ENCODE data around the gene RNF220. TPM values are rescaled to one million over a fixed set of nuclear protein-coding genes. Genes with fewer than 3 reads are reported as not detected.

The RNF220 gene
- total and polyA plus RNA-seq, 2 of the 4 experiments (the other 2 are of a cell fraction): 71.8 to 77.1 TPM

DNA sequence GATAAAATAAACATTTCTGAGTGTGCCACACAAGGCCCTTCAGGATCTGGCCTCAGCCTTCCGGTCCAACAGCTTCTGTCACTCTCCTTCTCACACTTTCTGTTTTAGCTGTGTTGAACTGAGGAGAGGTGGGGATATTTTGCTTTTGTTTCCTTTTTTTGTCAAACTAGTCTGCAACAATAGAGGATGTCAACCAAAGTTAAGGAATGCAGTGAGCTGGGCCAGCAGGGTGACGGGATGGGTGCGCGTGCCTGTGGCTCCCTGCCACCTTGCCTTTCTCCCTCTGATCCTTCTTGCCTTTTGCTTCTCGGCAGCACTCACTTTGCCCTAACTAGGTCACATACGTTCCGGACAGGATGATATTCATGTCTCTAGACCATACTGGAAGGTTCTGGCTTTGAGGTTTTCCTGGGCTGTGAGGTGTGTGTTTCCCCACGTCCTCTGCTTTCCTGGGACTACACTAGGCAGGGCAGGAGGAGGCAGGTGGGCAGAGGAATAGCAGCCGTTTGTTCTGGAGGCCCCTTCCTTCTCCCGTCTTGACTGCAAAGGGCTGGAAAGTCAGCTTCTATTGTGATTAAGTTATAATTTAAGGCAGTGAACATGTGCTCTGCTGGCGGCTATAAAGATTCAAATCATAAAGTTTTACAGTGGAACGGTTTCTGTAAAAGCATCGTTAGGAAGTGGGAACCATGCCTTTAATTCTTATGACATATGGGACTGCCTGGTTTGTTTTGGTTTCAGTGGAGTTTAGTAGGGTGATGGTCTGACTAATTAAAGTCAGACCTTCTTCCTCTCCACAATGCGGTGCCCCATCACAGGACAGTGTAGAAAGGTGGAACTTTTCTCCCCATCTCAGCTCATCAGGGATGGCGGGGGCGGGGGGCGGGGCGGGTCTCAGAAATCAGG, 67.8 kb downstream of the RNF220 start:
- Histone ChIP-seq H3K14ac (replicated peaks; ENCODE audit: low read depth, low read length) (no peak overlapping the region), H2BK5ac (ENCODE audit: low read depth, low read length, poor library complexity, severe bottlenecking) (no peak overlapping the region), H3K4me1 (ENCODE audit: control insufficient read depth, insufficient read depth, low read length) (no peaks in the 10 kb centered on the region), H3K27ac (ENCODE audit: insufficient read depth, low read length) (no peak overlapping the region), H3K4me3 (ENCODE audit: insufficient read depth, low read depth, low read length) (no peak overlapping the region), H2AFZ (replicated peaks; ENCODE audit: low read length, poor library complexity) (no peak overlapping the region), H4K5ac (ENCODE audit: low read depth, low read length) (no peak overlapping the region), H3K79me1 (ENCODE audit: low read depth in 1 of 2, low read length in 2 of 2) (no peaks in the 10 kb centered on the region), H3K4ac (ENCODE audit: low read depth, low read length) (no peak overlapping the region), H2BK120ac (ENCODE audit: low read depth, low read length) (no peak overlapping the region), H2BK15ac (ENCODE audit: low read depth, low read length) (no peak overlapping the region), H2AK9ac (replicated peaks; ENCODE audit: low read depth, low read length, poor library complexity) (peak overlapping the region; percentile 70), H3K18ac (ENCODE audit: low read depth, low read length) (no peak overlapping the region), H3K27me3 (ENCODE audit: control insufficient read depth, insufficient read depth, low read length) (peaks cover 10% of the 10 kb centered on the region), H4K20me1 (ENCODE audit: insufficient read depth, low read length) (no peaks in the 10 kb centered on the region), H3K9ac (ENCODE audit: low read depth, low read length) (no peak overlapping the region), H3K23ac (ENCODE audit: low read depth, low read length) (no peak overlapping the region), H3K4me2 (ENCODE audit: low read depth, low read length) (no peak overlapping the region), H4K91ac (ENCODE audit: insufficient read depth, low read depth, low read length) (no peak overlapping the region), H3K9me1 (ENCODE audit: insufficient read depth, low read length) (no peaks in the 10 kb centered on the region), H2AK5ac (ENCODE audit: low read depth, low read length) (no peak overlapping the region), H4K8ac (ENCODE audit: low read depth in 2 of 2, low read length in 2 of 2) (no peak overlapping the region), H3K36me3 (ENCODE audit: control insufficient read depth, insufficient read depth, low read length) (no peaks in the 10 kb centered on the region), H3K9me3 (ENCODE audit: control insufficient read depth, insufficient read depth, low read length) (no peaks in the 10 kb centered on the region), H2BK20ac (ENCODE audit: low read depth, low read length) (no peak overlapping the region), H3K56ac (ENCODE audit: extremely low read depth, insufficient read depth, low read length) (no peak overlapping the region)
- CTCF ChIA-PET: no interaction called here
- POLR2A ChIA-PET (ENCODE audit: unreplicated experiment): no interaction called here
- DNase-seq: no peak
- dilution Hi-C loops (cut with HindIII; ENCODE audit: low sequenced_read_pairs, unreplicated experiment) (no loop called here), intact Hi-C loops (cut with micrococcal nuclease) (no loop called here), in situ Hi-C loops (cut with MboI; ENCODE audit: low sequenced_read_pairs) (no loop called here)
- ATAC-seq (ENCODE audit: low read depth): no peak
- no peak for TF ChIP-seq POLR2A (IDR thresholded peaks at IDR 0.05; ENCODE audit: low read depth, low read length)
- TF ChIP-seq RFX5 (IDR thresholded peaks at IDR 0.05; ENCODE audit: low read depth, low read length): no peak
- TF ChIP-seq FOS (IDR thresholded peaks at IDR 0.05; ENCODE audit: low read depth, low read length): no peak
- no peak for TF ChIP-seq BHLHE40 (IDR thresholded peaks at IDR 0.05; ENCODE audit: low read depth, low read length)
- TF ChIP-seq, protein P1, sequence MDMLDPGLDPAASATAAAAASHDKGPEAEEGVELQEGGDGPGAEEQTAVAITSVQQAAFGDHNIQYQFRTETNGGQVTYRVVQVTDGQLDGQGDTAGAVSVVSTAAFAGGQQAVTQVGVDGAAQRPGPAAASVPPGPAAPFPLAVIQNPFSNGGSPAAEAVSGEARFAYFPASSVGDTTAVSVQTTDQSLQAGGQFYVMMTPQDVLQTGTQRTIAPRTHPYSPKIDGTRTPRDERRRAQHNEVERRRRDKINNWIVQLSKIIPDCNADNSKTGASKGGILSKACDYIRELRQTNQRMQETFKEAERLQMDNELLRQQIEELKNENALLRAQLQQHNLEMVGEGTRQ (IDR thresholded peaks at IDR 0.05; ENCODE audit: low read depth, low read length): no peak
- no peak for TF ChIP-seq MAFK (IDR thresholded peaks at IDR 0.05; ENCODE audit: low read depth, low read length)
- TF ChIP-seq CEBPB (IDR thresholded peaks at IDR 0.05; ENCODE audit: low read depth, low read length): no peak
- TF ChIP-seq, protein P2, sequence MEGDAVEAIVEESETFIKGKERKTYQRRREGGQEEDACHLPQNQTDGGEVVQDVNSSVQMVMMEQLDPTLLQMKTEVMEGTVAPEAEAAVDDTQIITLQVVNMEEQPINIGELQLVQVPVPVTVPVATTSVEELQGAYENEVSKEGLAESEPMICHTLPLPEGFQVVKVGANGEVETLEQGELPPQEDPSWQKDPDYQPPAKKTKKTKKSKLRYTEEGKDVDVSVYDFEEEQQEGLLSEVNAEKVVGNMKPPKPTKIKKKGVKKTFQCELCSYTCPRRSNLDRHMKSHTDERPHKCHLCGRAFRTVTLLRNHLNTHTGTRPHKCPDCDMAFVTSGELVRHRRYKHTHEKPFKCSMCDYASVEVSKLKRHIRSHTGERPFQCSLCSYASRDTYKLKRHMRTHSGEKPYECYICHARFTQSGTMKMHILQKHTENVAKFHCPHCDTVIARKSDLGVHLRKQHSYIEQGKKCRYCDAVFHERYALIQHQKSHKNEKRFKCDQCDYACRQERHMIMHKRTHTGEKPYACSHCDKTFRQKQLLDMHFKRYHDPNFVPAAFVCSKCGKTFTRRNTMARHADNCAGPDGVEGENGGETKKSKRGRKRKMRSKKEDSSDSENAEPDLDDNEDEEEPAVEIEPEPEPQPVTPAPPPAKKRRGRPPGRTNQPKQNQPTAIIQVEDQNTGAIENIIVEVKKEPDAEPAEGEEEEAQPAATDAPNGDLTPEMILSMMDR (conservative IDR thresholded peaks at IDR 0.05; ENCODE audit: low read depth, low read length): no peak
- TF ChIP-seq NFE2L2 (IDR thresholded peaks at IDR 0.05; ENCODE audit: low read depth, low read length): no peak
- no peak for TF ChIP-seq RCOR1 (IDR thresholded peaks at IDR 0.05; ENCODE audit: insufficient replicate concordance, low read length)
- WGBS, 2 experiments (ENCODE audit: extremely low coverage in 2 of 2, insufficient read length in 1 of 2): 55% methylated on average over 5 of the region's 18 CpGs; no CpG with 5 or more reads in 1 of the 2 experiments
- no TSS peak for BruUV-seq (replicated peaks)
